Frontal cortex (tissue), 4 donors: ENCODE data around the gene ACP7. TPM values are rescaled to one million over a fixed set of nuclear protein-coding genes. Genes with fewer than 3 reads are reported as not detected.

ENCODE experiments used
- DNase-seq, 2 donors: peaks; one replicate each; pipeline ENCODE4 v3.0.0; 2012; ENCODE audit warnings: low spot score in 2 of 2
- FAIRE-seq: peaks from 2 replicates; lab custom pipeline; 2012; peaks lifted over from hg19 to GRCh38; lab: Jason Lieb, UNC
- total RNA-seq: library from RNA; depleted of rRNA; stranded (reverse); fragments of >200 nt; gene quantifications from one replicate; pipeline ENCODE4 v1.2.3, GENCODE V29; 2014
- donor health status: control.
- donor health status: control.
- donor health status: control.

ACP7 gene
- total RNA-seq, 1 donor from 2014 or later, result not detected

GRCh38 chr19:39127812-39128515 is 43.8 kb downstream of the ACP7 start:
- DNase-seq (no peak), FAIRE-seq (no peak)

GRCh38 chr19:39128516-39129079 is 44.4 kb downstream of the ACP7 start:
- no peak for FAIRE-seq
- no peak for DNase-seq

- no peak for DNase-seq
- no peak for FAIRE-seq
Observed at GRCh38 chr19:39129116-39129515, 44.9 kb downstream of the ACP7 start.

- no peak for FAIRE-seq
Observed at GRCh38 chr19:39130337-39131254, 46.4 kb downstream of the ACP7 start.

GRCh38 chr19:39131255-39131755 is 47.1 kb downstream of the ACP7 start:
- FAIRE-seq, result no peak
- no peak for DNase-seq

More at GRCh38 chr19:39130337-39131254, 46.4 kb downstream of the ACP7 start:
- DNase-seq, result no peak

GRCh38 chr19:39132344-39132969 is 48.3 kb downstream of the ACP7 start:
- DNase-seq (no peak), FAIRE-seq (no peak)

- no peak for FAIRE-seq
Observed at GRCh38 chr19:39133431-39134270, 49.5 kb downstream of the ACP7 start.

GRCh38 chr19:39135701-39136100 is 51.5 kb downstream of the ACP7 start:
- FAIRE-seq (no peak), DNase-seq (no peak)

More at GRCh38 chr19:39133431-39134270, 49.5 kb downstream of the ACP7 start:
- DNase-seq, result no peak

GRCh38 chr19:39136225-39136940 is 52.2 kb downstream of the ACP7 start:
- no peak for FAIRE-seq
- no peak for DNase-seq

GRCh38 chr19:39137131-39137530 is 53.0 kb downstream of the ACP7 start:
- no peak for FAIRE-seq

GRCh38 chr19:39138221-39139211 is 54.3 kb downstream of the ACP7 start:
- no peak for DNase-seq
- no peak for FAIRE-seq

More at GRCh38 chr19:39137131-39137530, 53.0 kb downstream of the ACP7 start:
- no peak for DNase-seq

GRCh38 chr19:39139305-39139874 is 55.2 kb downstream of the ACP7 start:
- DNase-seq (no peak), FAIRE-seq (no peak)

- DNase-seq, result no peak
- FAIRE-seq, result no peak
Observed at GRCh38 chr19:39139971-39140453, 55.8 kb downstream of the ACP7 start.

- FAIRE-seq (no peak), DNase-seq (no peak)
Observed at GRCh38 chr19:39140594-39140993, 56.4 kb downstream of the ACP7 start.

GRCh38 chr19:39141929-39142328 is 57.8 kb downstream of the ACP7 start:
- FAIRE-seq (no peak), DNase-seq (no peak)

- DNase-seq (no peak), FAIRE-seq (no peak)
Observed at GRCh38 chr19:39142630-39143029, 58.5 kb downstream of the ACP7 start.
